HepG2 (cell line): ENCODE results near the gene KCNH1. TPM values are rescaled to one million over a fixed set of nuclear protein-coding genes. Genes with fewer than 3 reads are reported as not detected.

Experiments used
- BCLAF1 ChIP-seq: fragments of 450-650 bp; IDR thresholded peaks from 2 replicates; pipeline ENCODE4 v1.6.1; 2017; ENCODE audit warnings: mild to moderate bottlenecking
- CC2D1A ChIP-seq: sonication (generic); formaldehyde crosslinking; IDR thresholded peaks from 2 replicates; pipeline ENCODE4 v1.8.1; 2023; ENCODE audit warnings: mild to moderate bottlenecking, missing genetic modification reagents
- E2F5 ChIP-seq: sonication (generic); formaldehyde crosslinking; conservative IDR thresholded peaks from 2 replicates; pipeline ENCODE4 v1.4.0; 2020; ENCODE audit warnings: missing genetic modification reagents
- FOXA1 ChIP-seq, 2 experiments: fragments of 450-650 bp in 1 of 2; sonication (generic) in 1 of 2; formaldehyde crosslinking in 1 of 2; IDR thresholded peaks; 2 replicates each; pipeline versions ENCODE4 v1.4.0 to v1.6.1; 2016 to 2020; ENCODE audit warnings: missing genetic modification reagents in 1 of 2
- GATAD2A ChIP-seq: IDR thresholded peaks from 2 replicates; pipeline ENCODE4 v1.6.1; 2016
- HES4 ChIP-seq: sonication (generic); formaldehyde crosslinking; IDR thresholded peaks from 2 replicates; pipeline ENCODE4 v1.9.0; 2021; ENCODE audit warnings: mild to moderate bottlenecking, missing genetic modification reagents, borderline replicate concordance
- MTF1 ChIP-seq: sonication (generic); formaldehyde crosslinking; IDR thresholded peaks from 2 replicates; pipeline ENCODE4 v1.5.0; 2020; ENCODE audit warnings: missing genetic modification reagents
- NCOA1 ChIP-seq: sonication (generic); formaldehyde crosslinking; IDR thresholded peaks from 2 replicates; pipeline ENCODE4 v1.9.0; 2021; ENCODE audit warnings: missing genetic modification reagents
- PRDM4 ChIP-seq: sonication (generic); formaldehyde crosslinking; IDR thresholded peaks from 2 replicates; pipeline ENCODE4 v1.9.0; 2021; ENCODE audit warnings: missing genetic modification reagents, borderline replicate concordance
- SMARCC2 ChIP-seq: fragments of 450-650 bp; IDR thresholded peaks from 2 replicates; pipeline ENCODE4 v1.6.1; 2017; ENCODE audit warnings: antibody characterized with exemption, mild to moderate bottlenecking
- SNRNP70 ChIP-seq: fragments of 200-400 bp; formaldehyde crosslinking; IDR thresholded peaks from 2 replicates; pipeline ENCODE4 v1.6.1; 2017; ENCODE audit warnings: mild to moderate bottlenecking, low read depth, low read length, moderate library complexity
- SPEN ChIP-seq: sonication (generic); formaldehyde crosslinking; IDR thresholded peaks from 2 replicates; pipeline ENCODE4 v1.5.1; 2020; ENCODE audit warnings: low read depth, mild to moderate bottlenecking, missing genetic modification reagents
- YEATS4 ChIP-seq: sonication (generic); formaldehyde crosslinking; IDR thresholded peaks from 2 replicates; pipeline ENCODE4 v1.4.0; 2020; ENCODE audit warnings: missing genetic modification reagents, borderline replicate concordance
- ZBTB3 ChIP-seq: sonication (generic); formaldehyde crosslinking; IDR thresholded peaks from 2 replicates; pipeline ENCODE4 v1.4.0; 2020; ENCODE audit warnings: low read depth, mild to moderate bottlenecking, moderate library complexity, missing genetic modification reagents, borderline replicate concordance
- ZNF501 ChIP-seq: sonication (generic); formaldehyde crosslinking; IDR thresholded peaks from 2 replicates; pipeline ENCODE4 v1.5.1; 2020; ENCODE audit warnings: mild to moderate bottlenecking, moderate library complexity, missing genetic modification reagents
- ZNF564 ChIP-seq: sonication (generic); formaldehyde crosslinking; IDR thresholded peaks from 2 replicates; pipeline ENCODE4 v1.8.1; 2023; ENCODE audit warnings: mild to moderate bottlenecking, missing genetic modification reagents
- ZNF577 ChIP-seq: sonication (generic); formaldehyde crosslinking; IDR thresholded peaks from 2 replicates; pipeline ENCODE4 v1.4.0; 2020; ENCODE audit warnings: mild to moderate bottlenecking, low read depth, missing genetic modification reagents, borderline replicate concordance
- ZNF609 ChIP-seq: sonication (generic); formaldehyde crosslinking; IDR thresholded peaks from 2 replicates; pipeline ENCODE4 v1.4.0; 2020; ENCODE audit warnings: mild to moderate bottlenecking, missing genetic modification reagents, borderline replicate concordance
- polyA plus RNA-seq, 8 experiments: library from polyadenylated mRNA; depleted of rRNA in 3 of 8; stranded (reverse) in 7 of 8; unstranded in 1 of 8; fragments of >200 nt; fragmentation: Illumina TruSeq in 4 of 8; extraction: Trizol in 4 of 8; gene quantifications; 2 replicates each; pipeline versions ENCODE4 v1.2.1 to v1.2.3, GENCODE V29; 2011 to 2016; ENCODE audit warnings: low read depth in 4 of 8, missing spikeins in 1 of 8, mixed read lengths in 1 of 8; ENCODE audit not compliant: insufficient read depth in 1 of 8
- total RNA-seq, 5 experiments: library from RNA; depleted of rRNA; stranded (reverse); fragments of >200 nt; fragmentation: Illumina TruSeq; extraction: Trizol; gene quantifications; 2 replicates each; pipeline ENCODE4 v1.2.3, GENCODE V29; 2016; ENCODE audit warnings: low read depth in 1 of 5

KCNH1 gene
- total and polyA plus RNA-seq, 2 of the 13 experiments (the other 11 are each of a cell fraction or from before 2014, with no cell fraction given): not detected

- TF ChIP-seq HES4: no peak
- no peak; the same call in 1 of the 2 replicates for TF ChIP-seq ZNF564 (CRISPR knock-in tag)
- no peak for TF ChIP-seq ZNF501 (CRISPR knock-in tag)
- no peak for TF ChIP-seq ZNF609 (CRISPR knock-in tag)
- TF ChIP-seq ZBTB3: no peak
- TF ChIP-seq CC2D1A (CRISPR knock-in tag): no peak
- TF ChIP-seq MTF1 (CRISPR knock-in tag): no peak
- no peak for TF ChIP-seq SNRNP70
- TF ChIP-seq NCOA1: no peak
- no peak for TF ChIP-seq GATAD2A (CRISPR knock-in tag)
- no peak for TF ChIP-seq SMARCC2
- no peak for TF ChIP-seq E2F5 (CRISPR knock-in tag)
- peak; percentile 49; the same call in 1 of the 2 replicates for TF ChIP-seq SPEN (CRISPR knock-in tag)
- TF ChIP-seq YEATS4 (CRISPR knock-in tag): peak; percentile 57; the same call in 1 of the 2 replicates
- no peak for TF ChIP-seq FOXA1 (IDR thresholded peaks at IDR 0.05)
- no peak for TF ChIP-seq FOXA1 (CRISPR knock-in tag; IDR thresholded peaks at IDR 0.05)
- TF ChIP-seq PRDM4 (CRISPR knock-in tag): no peak
- TF ChIP-seq ZNF577 (CRISPR knock-in tag): no peak
- TF ChIP-seq BCLAF1: no peak
These were observed at the start of gene KCNH1 (continued) for GRCh38 chr1:211133836-211134669.
